Adipocyte (in vitro differentiated cells): Measurements from ENCODE around the gene RAB4B.
"Not testable (repeated sequence)": the region's sequence is repeated elsewhere in the genome, so short reads cannot be mapped to it uniquely, and the experiment has no call there.

ENCODE experiments used
- DNase-seq: peaks from one replicate; pipeline ENCODE4 v3.0.0-alpha.2; 2015; ENCODE audit warnings: low read depth
- H3K27me3 ChIP-seq: replicated peaks from 2 replicates; pipeline ENCODE4 v1.7.0; 2013; ENCODE audit warnings: mild to moderate bottlenecking, low read length, moderate library complexity; ENCODE audit not compliant: control insufficient read depth, insufficient read depth
- H3K36me3 ChIP-seq: 2 replicates; pipeline ENCODE4 v1.7.0; 2013; ENCODE audit warnings: low read length, mild to moderate bottlenecking, moderate library complexity; ENCODE audit not compliant: control insufficient read depth, insufficient read depth, severe bottlenecking
- H3K4me1 ChIP-seq: 2 replicates; pipeline ENCODE4 v1.7.0; 2013; ENCODE audit warnings: mild to moderate bottlenecking, low read length, moderate library complexity; ENCODE audit not compliant: control insufficient read depth, insufficient read depth
- H3K4me3 ChIP-seq: 2 replicates; pipeline ENCODE4 v1.7.0; 2013; ENCODE audit warnings: mild to moderate bottlenecking, low read length, moderate library complexity
- H3K9ac ChIP-seq: 2 replicates; pipeline ENCODE4 v1.7.0; 2013; ENCODE audit warnings: mild to moderate bottlenecking, low read length, moderate library complexity
- H3K9me3 ChIP-seq: 2 replicates; pipeline ENCODE4 v1.7.0; 2013; ENCODE audit warnings: mild to moderate bottlenecking, low read length, moderate library complexity; ENCODE audit not compliant: control insufficient read depth

The RAB4B gene

GRCh38 chr19:40819479-40820234 lies 41.6 kb downstream of the RAB4B start:
- H3K36me3 ChIP-seq, H3K27me3 ChIP-seq, H3K9me3 ChIP-seq, H3K9ac ChIP-seq, H3K4me3 ChIP-seq: not testable (repeated sequence)
- peaks cover 28% of the 10 kb centered on the region for H3K4me1 ChIP-seq
- peak; percentile 72 for DNase-seq

DNA sequence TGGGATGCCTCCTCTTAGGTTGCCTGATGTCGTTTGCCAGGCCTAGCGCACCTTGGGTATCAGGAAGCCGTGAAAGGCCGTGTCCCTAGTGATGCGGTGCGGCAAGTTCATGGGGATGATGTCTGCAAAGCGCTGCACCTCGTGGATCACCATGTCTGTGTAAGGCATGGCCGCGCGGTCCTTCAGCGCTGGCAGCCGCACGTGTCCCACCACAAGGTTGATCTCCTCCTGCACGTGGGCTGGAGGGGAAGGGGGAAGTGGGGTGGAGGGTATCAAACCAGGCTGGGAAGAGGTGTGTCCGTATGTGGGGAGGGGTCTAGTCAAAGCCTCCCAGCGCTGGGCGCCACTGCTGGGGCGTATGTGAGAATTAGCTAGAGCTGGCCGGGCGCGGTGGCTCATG lies 44.1 kb downstream of the RAB4B start:
- DNase-seq = no peak
- peaks cover 6% of the 10 kb centered on the region for H3K36me3 ChIP-seq
- H3K9me3 ChIP-seq = no peaks in the 10 kb centered on the region
- H3K9ac ChIP-seq = no peak overlapping the region
- no peaks in the 10 kb centered on the region for H3K27me3 ChIP-seq
- H3K4me3 ChIP-seq = no peak overlapping the region
- peaks cover 28% of the 10 kb centered on the region for H3K4me1 ChIP-seq

DNA sequence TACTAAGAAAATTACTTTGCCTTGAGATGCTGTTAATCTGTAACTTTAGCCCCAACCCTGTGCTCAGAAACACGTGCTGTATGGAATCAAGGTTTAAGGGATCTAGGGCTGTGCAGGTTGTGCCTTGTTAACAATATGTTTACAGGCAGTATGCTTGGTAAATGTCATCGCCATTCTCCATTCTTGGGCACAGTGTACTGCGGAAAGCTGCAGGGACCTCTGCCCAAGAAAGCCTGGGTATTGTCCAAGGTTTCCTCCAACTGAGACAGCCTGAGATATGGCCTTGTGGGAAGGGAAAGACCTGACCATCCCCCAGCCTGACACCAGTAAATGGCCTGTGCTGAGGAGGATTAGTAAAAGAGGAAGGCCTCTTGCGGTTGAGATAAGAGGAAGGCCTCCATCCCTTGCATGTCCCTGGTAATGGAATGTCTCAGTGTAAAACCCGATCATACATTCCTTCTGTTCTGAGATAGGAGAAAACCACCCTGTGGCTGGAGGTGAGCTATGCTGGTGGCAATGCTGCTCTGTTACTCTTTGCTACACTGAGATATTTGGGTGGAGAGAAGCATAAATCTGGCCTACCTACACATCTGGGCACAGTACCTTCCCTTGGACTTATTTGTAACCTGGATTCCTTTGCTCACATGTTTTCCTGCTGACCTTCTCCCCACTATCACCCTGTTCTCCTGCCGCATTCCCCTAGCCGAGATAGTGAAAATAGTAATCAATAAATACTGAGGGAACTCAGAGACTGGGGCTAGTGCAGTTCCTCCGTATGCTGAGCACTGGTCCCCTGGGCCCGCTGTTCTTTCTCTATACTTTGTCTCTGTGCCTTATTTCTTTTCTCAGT lies 44.9 kb downstream of the RAB4B start:
- not testable (repeated sequence) for H3K4me3 ChIP-seq, H3K27me3 ChIP-seq, H3K9me3 ChIP-seq, H3K36me3 ChIP-seq, DNase-seq
- Histone ChIP-seq H3K4me1 (peaks cover 28% of the 10 kb centered on the region), H3K9ac (peak overlapping the region; percentile 2)

- H3K9ac ChIP-seq, H3K27me3 ChIP-seq, H3K36me3 ChIP-seq, DNase-seq, H3K4me3 ChIP-seq, H3K9me3 ChIP-seq: not testable (repeated sequence)
- H3K4me1 ChIP-seq = peaks cover 21% of the 10 kb centered on the region
Observed at GRCh38 chr19:40824916-40825315, 46.9 kb downstream of the RAB4B start.

DNA sequence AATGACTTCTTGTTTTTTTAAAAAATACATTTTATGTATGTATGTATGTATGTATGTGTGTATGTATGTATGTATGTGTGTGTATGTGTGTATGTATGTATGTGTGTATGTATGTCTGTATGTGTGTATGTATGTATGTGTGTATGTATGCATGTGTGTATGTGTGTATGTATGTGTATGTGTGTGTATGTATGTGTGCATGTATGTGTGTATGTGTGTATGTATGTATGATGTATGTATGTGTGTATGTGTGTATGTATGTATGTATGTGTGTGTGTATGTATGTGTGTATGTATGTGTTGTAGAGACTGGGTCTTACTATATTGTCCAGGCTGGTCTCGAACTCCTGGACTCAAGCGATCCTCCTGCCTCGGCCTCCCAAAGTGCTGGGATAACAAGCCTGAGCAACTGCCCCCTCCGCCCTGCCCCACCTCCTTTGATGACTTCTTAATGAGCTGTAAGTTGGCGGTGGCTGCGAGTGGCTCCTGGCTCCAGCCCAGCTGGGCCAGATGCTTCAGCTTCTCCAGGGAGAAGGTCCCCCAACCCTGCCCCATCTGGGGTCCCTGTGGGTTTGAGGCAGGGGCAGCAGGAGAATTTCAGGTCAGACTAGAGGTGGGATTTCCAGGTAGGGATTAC lies 47.5 kb downstream of the RAB4B start:
- H3K9me3 ChIP-seq, DNase-seq, H3K4me3 ChIP-seq, H3K36me3 ChIP-seq, H3K9ac ChIP-seq, H3K27me3 ChIP-seq: not testable (repeated sequence)
- H3K4me1 ChIP-seq = peaks cover 23% of the 10 kb centered on the region

- not testable (repeated sequence) for H3K36me3 ChIP-seq, H3K9me3 ChIP-seq, H3K9ac ChIP-seq, H3K27me3 ChIP-seq, DNase-seq, H3K4me3 ChIP-seq
- peaks cover 29% of the 10 kb centered on the region for H3K4me1 ChIP-seq
Observed at GRCh38 chr19:40826312-40826698, 48.3 kb downstream of the RAB4B start.

- H3K9me3 ChIP-seq, H3K9ac ChIP-seq, H3K4me3 ChIP-seq, DNase-seq, H3K36me3 ChIP-seq, H3K27me3 ChIP-seq: not testable (repeated sequence)
- H3K4me1 ChIP-seq = peaks cover 34% of the 10 kb centered on the region
Observed at GRCh38 chr19:40826699-40827385, 48.8 kb downstream of the RAB4B start.

DNA sequence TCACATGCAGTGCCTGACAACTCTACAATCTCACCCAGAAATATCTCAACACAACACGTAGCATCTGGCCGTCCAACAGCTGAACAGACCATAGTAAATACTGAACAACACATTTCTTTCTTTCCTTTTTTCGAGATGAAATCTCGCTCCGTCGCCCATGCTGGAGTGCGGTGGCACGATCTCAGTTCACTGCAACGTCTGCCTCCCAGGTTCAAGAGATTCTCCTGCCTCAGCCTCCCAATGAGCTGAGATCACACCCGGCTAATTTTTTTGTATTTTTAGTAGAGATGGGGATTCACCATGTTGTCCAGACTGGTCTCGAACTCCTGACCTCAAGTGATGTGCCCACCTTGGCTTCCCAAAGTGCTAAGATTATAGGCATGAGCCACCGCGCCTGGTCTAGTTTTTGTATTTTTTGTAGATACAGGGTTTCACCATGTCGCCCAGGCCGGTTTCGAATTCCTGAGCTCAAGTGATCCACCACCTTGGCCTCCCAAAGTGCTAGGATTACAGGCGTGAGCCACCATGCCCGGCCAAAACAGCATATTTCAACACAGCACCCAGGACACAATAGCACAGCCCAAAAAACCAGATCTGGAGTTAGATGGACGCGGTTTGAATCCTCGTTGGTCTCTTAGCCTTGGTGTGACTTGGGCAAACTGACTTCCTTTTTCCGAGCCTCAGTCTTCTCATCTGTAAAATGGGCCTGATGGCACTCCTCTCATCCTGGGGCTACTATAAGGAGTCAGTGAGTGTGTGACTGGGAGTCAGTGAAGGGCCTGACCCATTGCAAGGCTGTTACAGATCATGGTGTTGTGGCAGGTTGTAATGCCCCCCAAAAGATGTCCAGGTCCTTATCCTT lies 49.6 kb downstream of the RAB4B start:
- Histone ChIP-seq H3K9ac (no peak overlapping the region), H3K4me1 (peaks cover 37% of the 10 kb centered on the region), H3K27me3 (no peaks in the 10 kb centered on the region), H3K4me3 (no peak overlapping the region), H3K36me3 (peaks cover 10% of the 10 kb centered on the region), H3K9me3 (no peaks in the 10 kb centered on the region)
- DNase-seq = no peak

GRCh38 chr19:40829205-40829604 lies 51.2 kb downstream of the RAB4B start:
- Histone ChIP-seq H3K4me3 (no peak overlapping the region), H3K9ac (no peak overlapping the region), H3K36me3 (peaks cover 10% of the 10 kb centered on the region), H3K4me1 (peaks cover 32% of the 10 kb centered on the region), H3K9me3 (no peaks in the 10 kb centered on the region), H3K27me3 (no peaks in the 10 kb centered on the region)
- no peak for DNase-seq

- not testable (repeated sequence) for H3K9ac ChIP-seq, H3K36me3 ChIP-seq, H3K27me3 ChIP-seq, DNase-seq, H3K4me3 ChIP-seq, H3K9me3 ChIP-seq
- H3K4me1 ChIP-seq = peaks cover 29% of the 10 kb centered on the region
Observed at GRCh38 chr19:40830741-40831140, 52.7 kb downstream of the RAB4B start.
